H9 (cell line): ENCODE results near the gene SLC25A43. TPM values are rescaled to one million over a fixed set of nuclear protein-coding genes. Genes with fewer than 3 reads are reported as not detected.

Experiments
- DNase-seq: peaks from one replicate; pipeline ENCODE4 v3.0.0-alpha.2; 2017
- H2AFZ ChIP-seq: one replicate; pipeline ENCODE4 v1.6.1; 2013; ENCODE audit warnings: mild to moderate bottlenecking, low read length, control low read depth, moderate library complexity
- H2AK5ac ChIP-seq: 2 replicates; pipeline ENCODE4 v1.6.1; 2013; ENCODE audit warnings: low read length, control low read depth, mixed read lengths; ENCODE audit not compliant: insufficient read length
- H2BK120ac ChIP-seq: one replicate; pipeline ENCODE4 v1.6.1; 2013; ENCODE audit warnings: low read depth, mild to moderate bottlenecking, low read length, control low read depth, inconsistent platforms; ENCODE audit not compliant: poor library complexity, severe bottlenecking
- H2BK12ac ChIP-seq: 2 replicates; pipeline ENCODE4 v1.6.1; 2013; ENCODE audit warnings: low read length, control low read depth, mixed read lengths, low read depth; ENCODE audit not compliant: insufficient read length
- H2BK15ac ChIP-seq: 2 replicates; pipeline ENCODE4 v1.6.1; 2013; ENCODE audit warnings: low read depth, low read length, control low read depth
- H2BK20ac ChIP-seq: one replicate; pipeline ENCODE4 v1.6.1; 2013; ENCODE audit warnings: low read depth, mild to moderate bottlenecking, low read length, control low read depth, inconsistent platforms; ENCODE audit not compliant: poor library complexity, severe bottlenecking
- H2BK5ac ChIP-seq: 2 replicates; pipeline ENCODE4 v1.6.1; 2013; ENCODE audit warnings: low read length, control low read depth, mixed read lengths; ENCODE audit not compliant: insufficient read length
- H3K14ac ChIP-seq: 2 replicates; pipeline ENCODE4 v1.6.1; 2013; ENCODE audit warnings: low read length, control low read depth; ENCODE audit not compliant: insufficient read depth
- H3K18ac ChIP-seq: 2 replicates; pipeline ENCODE4 v1.6.1; 2013; ENCODE audit warnings: low read depth, mild to moderate bottlenecking, mixed read lengths, low read length, control low read depth; ENCODE audit not compliant: insufficient read length
- H3K23ac ChIP-seq: 2 replicates; pipeline ENCODE4 v1.6.1; 2013; ENCODE audit warnings: low read length, control low read depth, mixed read lengths, low read depth; ENCODE audit not compliant: insufficient read length
- H3K23me2 ChIP-seq: 2 replicates; pipeline ENCODE4 v1.6.1; 2013; ENCODE audit warnings: low read depth, mild to moderate bottlenecking, mixed read lengths, low read length, control low read depth; ENCODE audit not compliant: insufficient read length, poor library complexity, severe bottlenecking
- H3K27ac ChIP-seq: 2 replicates; pipeline ENCODE4 v1.5.1; 2013; ENCODE audit warnings: low read length, control low read depth, mixed read lengths, low read depth; ENCODE audit not compliant: insufficient read length
- H3K27me3 ChIP-seq: 2 replicates; pipeline ENCODE4 v1.6.1; 2013; ENCODE audit warnings: low read length, control low read depth, inconsistent platforms; ENCODE audit not compliant: insufficient read depth
- H3K4ac ChIP-seq: 2 replicates; pipeline ENCODE4 v1.6.1; 2013; ENCODE audit warnings: low read depth, mild to moderate bottlenecking, control low read depth, inconsistent platforms, low read length, moderate library complexity
- H3K4me1 ChIP-seq: 2 replicates; pipeline ENCODE4 v1.6.1; 2013; ENCODE audit warnings: low read length, control low read depth, inconsistent platforms; ENCODE audit not compliant: insufficient read depth
- H3K4me2 ChIP-seq: 2 replicates; pipeline ENCODE4 v1.6.1; 2013; ENCODE audit warnings: low read length, control low read depth, mixed read lengths; ENCODE audit not compliant: insufficient read length, insufficient read depth
- H3K56ac ChIP-seq: 2 replicates; pipeline ENCODE4 v1.6.1; 2013; ENCODE audit warnings: low read depth, mild to moderate bottlenecking, mixed read lengths, low read length, control low read depth; ENCODE audit not compliant: insufficient read length
- H3K79me1 ChIP-seq: 2 replicates; pipeline ENCODE4 v1.6.1; 2013; ENCODE audit warnings: low read depth, mild to moderate bottlenecking, moderate library complexity, low read length, control low read depth, inconsistent platforms; ENCODE audit not compliant: insufficient read depth, poor library complexity, severe bottlenecking
- H3K79me2 ChIP-seq: 2 replicates; pipeline ENCODE4 v1.6.1; 2013; ENCODE audit warnings: low read length, control low read depth, inconsistent platforms; ENCODE audit not compliant: insufficient read depth
- H3K9ac ChIP-seq: 2 replicates; pipeline ENCODE4 v1.6.1; 2013; ENCODE audit warnings: low read length, control low read depth, mixed read lengths; ENCODE audit not compliant: insufficient read length; ENCODE audit errors: extremely low read depth
- H3K9me3 ChIP-seq: one replicate; pipeline ENCODE4 v1.6.1; 2013; ENCODE audit warnings: low read depth, low read length, inconsistent platforms; ENCODE audit not compliant: control insufficient read depth
- H3T11ph ChIP-seq: one replicate; pipeline ENCODE4 v1.6.1; 2013; ENCODE audit warnings: mild to moderate bottlenecking, low read length, control low read depth, inconsistent platforms
- H4K20me1 ChIP-seq: one replicate; pipeline ENCODE4 v1.6.1; 2013; ENCODE audit not compliant: control insufficient read depth, insufficient read length, insufficient read depth
- H4K5ac ChIP-seq: 2 replicates; pipeline ENCODE4 v1.6.1; 2013; ENCODE audit warnings: low read depth, mild to moderate bottlenecking, mixed read lengths, low read length, control low read depth; ENCODE audit not compliant: insufficient read length
- H4K8ac ChIP-seq: replicated peaks from 2 replicates; pipeline ENCODE4 v1.6.1; 2013; ENCODE audit warnings: low read length, control low read depth, mixed read lengths, low read depth; ENCODE audit not compliant: insufficient read length
- H4K91ac ChIP-seq: 2 replicates; pipeline ENCODE4 v1.6.1; 2013; ENCODE audit warnings: low read depth, mild to moderate bottlenecking, moderate library complexity, mixed read lengths, low read length, control low read depth; ENCODE audit not compliant: insufficient read length
- H3K27ac Mint-ChIP-seq, 3 experiments: 2 replicates in 2 of 3; 3 replicates in 1 of 3; pipeline ENCODE4 v1.8.0; 2020 to 2021; ENCODE audit warnings: mixed read lengths in 3 of 3, mild to moderate bottlenecking in 1 of 3, moderate library complexity in 1 of 3
- H3K27me3 Mint-ChIP-seq: 2 replicates; pipeline ENCODE4 v1.8.0; 2021; ENCODE audit warnings: low read depth, mild to moderate bottlenecking, moderate library complexity, mixed read lengths
- H3K36me3 Mint-ChIP-seq, 3 experiments: 2 replicates in 2 of 3; 3 replicates in 1 of 3; pipeline ENCODE4 v1.8.0; 2020 to 2021; ENCODE audit warnings: low read depth in 3 of 3, mixed read lengths in 3 of 3; ENCODE audit not compliant: insufficient read depth in 1 of 3
- H3K4me1 Mint-ChIP-seq, 2 experiments: 2 replicates each; pipeline ENCODE4 v1.8.0; 2020; ENCODE audit warnings: mixed read lengths in 2 of 2
- H3K4me3 Mint-ChIP-seq, 2 experiments: 2 replicates in 1 of 2; 3 replicates in 1 of 2; pipeline ENCODE4 v1.8.0; 2020 to 2021; ENCODE audit warnings: mild to moderate bottlenecking in 2 of 2, mixed read lengths in 2 of 2, moderate library complexity in 1 of 2
- H3K9me3 Mint-ChIP-seq, 2 experiments: 2 replicates in 1 of 2; 3 replicates in 1 of 2; pipeline ENCODE4 v1.8.0; 2020; ENCODE audit warnings: mild to moderate bottlenecking in 2 of 2, mixed read lengths in 2 of 2, moderate library complexity in 1 of 2
- WGBS: extraction: QIAGEN DNeasy Blood & Tissue Kit; methylation state at CpG from one replicate; pipeline ENCODE4 v1.1.7; 2013; ENCODE audit warnings: missing lambda C conversion rate, low lambda C conversion rate, mixed read lengths; ENCODE audit not compliant: insufficient read length; ENCODE audit errors: extremely low coverage; 5-methylcytosine and 5-hydroxymethylcytosine counted together
- total RNA-seq: library from RNA; stranded (reverse); gene quantifications from 2 replicates; pipeline ENCODE4 v1.2.1, GENCODE V29; 2021
- TF ChIP-seq, protein P1 (sequence below): fragments of 200-600 bp; sonication (generic); conservative IDR thresholded peaks from 3 replicates; pipeline ENCODE4 v1.8.0; 2021; ENCODE audit warnings: antibody characterized with exemption, mild to moderate bottlenecking

SLC25A43 gene
- total RNA-seq, 1 experiment from 2014 or later, result 3.7 TPM

DNA sequence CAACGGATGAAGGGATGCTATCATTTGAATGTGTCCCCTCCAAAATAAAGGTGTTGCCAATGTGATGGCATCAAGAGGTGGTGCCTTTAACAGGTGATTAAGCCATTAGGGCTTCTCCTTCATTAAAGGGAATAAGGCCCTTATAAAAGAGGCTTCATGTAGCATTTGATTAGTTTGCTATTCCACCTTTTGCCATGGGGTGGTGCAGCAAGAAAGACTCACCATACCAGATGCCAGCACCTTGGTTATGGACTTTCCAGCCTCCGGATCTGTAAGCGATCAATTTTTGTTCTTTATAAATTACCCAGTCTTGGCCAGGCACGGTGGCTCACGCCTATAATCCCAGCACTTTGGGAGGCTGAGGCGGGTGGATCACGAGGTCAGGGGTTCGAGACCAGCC is 7.9 kb upstream of the SLC25A43 start:
- Mint-ChIP-seq H3K27ac (no peak overlapping the region), H3K27me3 (peaks cover 2% of the 10 kb centered on the region), H3K4me1 (peaks cover 10% of the 10 kb centered on the region in 2 experiments), H3K36me3 (peaks cover 4 to 13% (median 5%) of the 10 kb centered on the region in 3 experiments), H3K4me3 (no peak overlapping the region), H3K9me3 (peaks cover 63 to 67% of the 10 kb centered on the region in 2 experiments)
- no peak overlapping the region for H2BK12ac ChIP-seq
- no peaks in the 10 kb centered on the region for H3K27me3 ChIP-seq
- no peak overlapping the region for H3T11ph ChIP-seq
- no peak overlapping the region for H3K56ac ChIP-seq
- no peaks in the 10 kb centered on the region for H3K79me1 ChIP-seq
- no peak overlapping the region for H3K4ac ChIP-seq
- H2BK5ac ChIP-seq, result no peak overlapping the region
- no peak overlapping the region for H4K5ac ChIP-seq
- H4K20me1 ChIP-seq, result no peaks in the 10 kb centered on the region
- no peak for DNase-seq
- H2AK5ac ChIP-seq, result no peak overlapping the region
- no peak overlapping the region for H2BK15ac ChIP-seq
- no peak overlapping the region for H3K23ac ChIP-seq
- no peak overlapping the region for H2BK20ac ChIP-seq
- no peak overlapping the region for H3K4me2 ChIP-seq
- H3K9ac ChIP-seq, result no peak overlapping the region
- H3K9me3 ChIP-seq, result peaks cover 16% of the 10 kb centered on the region
- H2BK120ac ChIP-seq, result no peak overlapping the region
- H3K79me2 ChIP-seq, result no peaks in the 10 kb centered on the region
- TF ChIP-seq, protein P1, sequence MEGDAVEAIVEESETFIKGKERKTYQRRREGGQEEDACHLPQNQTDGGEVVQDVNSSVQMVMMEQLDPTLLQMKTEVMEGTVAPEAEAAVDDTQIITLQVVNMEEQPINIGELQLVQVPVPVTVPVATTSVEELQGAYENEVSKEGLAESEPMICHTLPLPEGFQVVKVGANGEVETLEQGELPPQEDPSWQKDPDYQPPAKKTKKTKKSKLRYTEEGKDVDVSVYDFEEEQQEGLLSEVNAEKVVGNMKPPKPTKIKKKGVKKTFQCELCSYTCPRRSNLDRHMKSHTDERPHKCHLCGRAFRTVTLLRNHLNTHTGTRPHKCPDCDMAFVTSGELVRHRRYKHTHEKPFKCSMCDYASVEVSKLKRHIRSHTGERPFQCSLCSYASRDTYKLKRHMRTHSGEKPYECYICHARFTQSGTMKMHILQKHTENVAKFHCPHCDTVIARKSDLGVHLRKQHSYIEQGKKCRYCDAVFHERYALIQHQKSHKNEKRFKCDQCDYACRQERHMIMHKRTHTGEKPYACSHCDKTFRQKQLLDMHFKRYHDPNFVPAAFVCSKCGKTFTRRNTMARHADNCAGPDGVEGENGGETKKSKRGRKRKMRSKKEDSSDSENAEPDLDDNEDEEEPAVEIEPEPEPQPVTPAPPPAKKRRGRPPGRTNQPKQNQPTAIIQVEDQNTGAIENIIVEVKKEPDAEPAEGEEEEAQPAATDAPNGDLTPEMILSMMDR, result peak; percentile 48; the same call in 2 of the 3 replicates
- WGBS, result no CpG with 5 or more reads among the region's 8 CpGs
- no peak overlapping the region for H4K91ac ChIP-seq
- no peak overlapping the region for H3K14ac ChIP-seq
- H4K8ac ChIP-seq, result no peak overlapping the region
- H3K23me2 ChIP-seq, result no peaks in the 10 kb centered on the region
- H2AFZ ChIP-seq, result no peak overlapping the region
- no peaks in the 10 kb centered on the region for H3K4me1 ChIP-seq
- H3K27ac ChIP-seq, result no peak overlapping the region
- H3K18ac ChIP-seq, result no peak overlapping the region
